Thyroid gland (tissue), 4 donors: ENCODE data around the gene ZNF423.

Experiments
- POLR2A ChIP-seq, 2 donors: fragments of 450-650 bp; IDR thresholded peaks; one replicate each; pipeline ENCODE4 v1.6.1; 2017; ENCODE audit warnings: antibody characterized with exemption in 2 of 2, mild to moderate bottlenecking in 2 of 2, moderate library complexity in 1 of 2
- TF ChIP-seq, protein P1 (sequence below), 6 experiments: fragments of 200-600 bp in 3 of 6; fragments of 450-650 bp in 3 of 6; sonication (generic) in 3 of 6; IDR thresholded peaks; one replicate each; pipeline ENCODE4 v1.5.1; 2016 to 2019; ENCODE audit warnings: antibody characterized with exemption in 6 of 6, mild to moderate bottlenecking in 2 of 6, inconsistent platforms in 1 of 6, moderate library complexity in 1 of 6

DNA sequence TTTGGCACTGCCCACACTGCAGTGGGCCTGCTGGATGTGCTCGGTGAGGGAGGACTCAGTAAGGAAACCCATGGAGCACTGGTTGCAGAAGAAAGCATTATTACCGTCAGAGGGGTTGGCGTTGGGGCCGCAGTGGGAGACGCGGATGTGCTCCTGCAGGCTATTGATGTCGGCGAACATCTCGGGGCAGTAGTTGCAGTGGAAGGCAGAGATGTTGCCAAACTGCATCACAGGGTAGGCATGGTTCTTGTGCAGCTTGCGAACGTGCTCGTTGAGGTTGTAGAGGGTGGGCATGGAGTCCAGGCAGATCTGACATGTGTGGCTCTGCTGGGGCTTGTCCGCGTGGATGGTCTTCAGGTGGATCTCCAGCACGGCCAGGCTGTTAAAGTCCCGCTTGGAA is 218.4 kb downstream of the ZNF423 start:
- TF ChIP-seq POLR2A (IDR thresholded peaks at IDR 0.05): no peak
- TF ChIP-seq, protein P1, sequence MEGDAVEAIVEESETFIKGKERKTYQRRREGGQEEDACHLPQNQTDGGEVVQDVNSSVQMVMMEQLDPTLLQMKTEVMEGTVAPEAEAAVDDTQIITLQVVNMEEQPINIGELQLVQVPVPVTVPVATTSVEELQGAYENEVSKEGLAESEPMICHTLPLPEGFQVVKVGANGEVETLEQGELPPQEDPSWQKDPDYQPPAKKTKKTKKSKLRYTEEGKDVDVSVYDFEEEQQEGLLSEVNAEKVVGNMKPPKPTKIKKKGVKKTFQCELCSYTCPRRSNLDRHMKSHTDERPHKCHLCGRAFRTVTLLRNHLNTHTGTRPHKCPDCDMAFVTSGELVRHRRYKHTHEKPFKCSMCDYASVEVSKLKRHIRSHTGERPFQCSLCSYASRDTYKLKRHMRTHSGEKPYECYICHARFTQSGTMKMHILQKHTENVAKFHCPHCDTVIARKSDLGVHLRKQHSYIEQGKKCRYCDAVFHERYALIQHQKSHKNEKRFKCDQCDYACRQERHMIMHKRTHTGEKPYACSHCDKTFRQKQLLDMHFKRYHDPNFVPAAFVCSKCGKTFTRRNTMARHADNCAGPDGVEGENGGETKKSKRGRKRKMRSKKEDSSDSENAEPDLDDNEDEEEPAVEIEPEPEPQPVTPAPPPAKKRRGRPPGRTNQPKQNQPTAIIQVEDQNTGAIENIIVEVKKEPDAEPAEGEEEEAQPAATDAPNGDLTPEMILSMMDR (IDR thresholded peaks at IDR 0.05): no peak
